Measurements from ENCODE around the gene RHOF.
A peak's percentile ranks its signal among the peaks of the same experiment; 100 is the strongest.

Gene RHOF

GRCh38 chr12:121819212-121819949, 25.9 kb upstream of the RHOF start:
- no peak for DNase-seq

- DNase-seq = no peak
Observed at GRCh38 chr12:121817648-121818043, 24.2 kb upstream of the RHOF start.

- no peak for DNase-seq
Observed at GRCh38 chr12:121816925-121817647, 23.6 kb upstream of the RHOF start.

GRCh38 chr12:121815263-121815662, 21.8 kb upstream of the RHOF start:
- no peak for DNase-seq

GRCh38 chr12:121814429-121815119, 21.1 kb upstream of the RHOF start:
- no peak for DNase-seq

- no peak for DNase-seq
Observed at GRCh38 chr12:121813951-121814350, 20.5 kb upstream of the RHOF start.

- DNase-seq = peak; percentile 34
Observed at GRCh38 chr12:121812921-121813896, 19.7 kb upstream of the RHOF start.

- DNase-seq = peak; percentile 43
Observed at GRCh38 chr12:121812320-121812871, 18.9 kb upstream of the RHOF start.

- peak; percentile 79 for DNase-seq
Observed at GRCh38 chr12:121811434-121812319, 18.2 kb upstream of the RHOF start.

- no peak for DNase-seq
Observed at GRCh38 chr12:121810833-121811433, 17.4 kb upstream of the RHOF start.

- no peak for DNase-seq
Observed at GRCh38 chr12:121810234-121810817, 16.8 kb upstream of the RHOF start.

GRCh38 chr12:121809712-121810116, 16.2 kb upstream of the RHOF start:
- no peak for DNase-seq

GRCh38 chr12:121808623-121809022, 15.1 kb upstream of the RHOF start:
- no peak for DNase-seq

GRCh38 chr12:121807642-121808347, 14.3 kb upstream of the RHOF start:
- DNase-seq = no peak

- no peak for DNase-seq
Observed at GRCh38 chr12:121806546-121807423, 13.3 kb upstream of the RHOF start.

GRCh38 chr12:121806009-121806545, 12.6 kb upstream of the RHOF start:
- no peak for DNase-seq

- DNase-seq = no peak
Observed at GRCh38 chr12:121805171-121806008, 11.9 kb upstream of the RHOF start.
